Prostate gland (tissue), 2 donors: ENCODE measurements around the gene PPFIBP2.

Experiments used
- CTCF ChIP-seq, 4 experiments: fragments of 200-600 bp in 2 of 4; fragments of 450-650 bp in 2 of 4; sonication (generic) in 2 of 4; IDR thresholded peaks; 1 replicate in 3 of 4; 2 replicates in 1 of 4; pipeline ENCODE4 v1.5.1; 2016 to 2019; ENCODE audit warnings: antibody characterized with exemption in 4 of 4, mild to moderate bottlenecking in 2 of 4, moderate library complexity in 2 of 4
- POLR2A ChIP-seq: fragments of 450-650 bp; IDR thresholded peaks from one replicate; pipeline ENCODE4 v1.6.1; 2016; ENCODE audit warnings: antibody characterized with exemption, mild to moderate bottlenecking
- POLR2AphosphoS5 ChIP-seq: sonication (generic); formaldehyde crosslinking; IDR thresholded peaks from one replicate; pipeline ENCODE4 v1.6.1; 2017; ENCODE audit warnings: antibody characterized with exemption

- no peak for TF ChIP-seq POLR2A
- no peak for TF ChIP-seq CTCF (IDR thresholded peaks at IDR 0.05)
- no peak for TF ChIP-seq POLR2AphosphoS5
Measured at GRCh38 chr11:7595951-7596350, 82.2 kb downstream of the PPFIBP2 start.
